Keratinocyte (primary cell): ENCODE measurements around the gene KRT14. TPM values are rescaled to one million over a fixed set of nuclear protein-coding genes. Genes with fewer than 3 reads are reported as not detected.
A peak's percentile ranks its signal among the peaks of the same experiment; 100 is the strongest.

ENCODE experiments used
- DNase-seq: peaks from one replicate; pipeline ENCODE4 v3.0.0-alpha.2; 2011; ENCODE audit warnings: low read depth, missing footprints, low spot score
- FAIRE-seq: peaks from 2 replicates; lab custom pipeline; 2011; peaks lifted over from hg19 to GRCh38; lab: Jason Lieb, UNC
- H2AFZ ChIP-seq: 2 replicates; pipeline ENCODE4 v1.6.0; 2012; ENCODE audit warnings: low read length, control low read depth, inconsistent platforms; ENCODE audit not compliant: control insufficient read depth
- H3K27ac ChIP-seq: 2 replicates; pipeline ENCODE4 v1.5.1; 2011; ENCODE audit warnings: low read length; ENCODE audit not compliant: control insufficient read depth, insufficient read depth
- H3K27me3 ChIP-seq: 3 replicates; pipeline ENCODE4 v1.6.0; 2011; ENCODE audit warnings: low read length; ENCODE audit not compliant: control insufficient read depth, insufficient read depth; ENCODE audit errors: extremely low read depth
- H3K36me3 ChIP-seq, 2 experiments: 2 replicates in 1 of 2; 3 replicates in 1 of 2; pipeline ENCODE4 v1.5.1; 2011; ENCODE audit warnings: low read length in 2 of 2, mild to moderate bottlenecking in 1 of 2; ENCODE audit not compliant: control insufficient read depth in 2 of 2, insufficient read depth in 2 of 2; ENCODE audit errors: extremely low read depth in 1 of 2
- H3K4me1 ChIP-seq: 3 replicates; pipeline ENCODE4 v1.5.1; 2011; ENCODE audit warnings: low read length; ENCODE audit not compliant: control insufficient read depth, insufficient read depth; ENCODE audit errors: extremely low read depth
- H3K4me2 ChIP-seq: 3 replicates; pipeline ENCODE4 v1.6.0; 2011; ENCODE audit warnings: low read depth, low read length; ENCODE audit not compliant: control insufficient read depth, insufficient read depth; ENCODE audit errors: extremely low read depth
- H3K4me3 ChIP-seq, 3 experiments: fragments of 200-600 bp in 1 of 3; sonication (generic) in 1 of 3; 2 replicates in 2 of 3; 3 replicates in 1 of 3; pipeline ENCODE4 v1.5.1; 2011 to 2016; ENCODE audit warnings: low read length in 3 of 3, mild to moderate bottlenecking in 3 of 3, control low read depth in 2 of 3, inconsistent platforms in 1 of 3, low read depth in 1 of 3, mixed read lengths in 1 of 3, mixed run types in 1 of 3, moderate library complexity in 1 of 3; ENCODE audit not compliant: control insufficient read depth in 2 of 3, insufficient read depth in 2 of 3; ENCODE audit errors: extremely low read depth in 1 of 3
- H3K79me2 ChIP-seq: 2 replicates; pipeline ENCODE4 v1.6.0; 2012; ENCODE audit warnings: low read length; ENCODE audit not compliant: control insufficient read depth, insufficient read depth
- H3K9ac ChIP-seq: 3 replicates; pipeline ENCODE4 v1.6.0; 2011; ENCODE audit warnings: low read length; ENCODE audit not compliant: control insufficient read depth, insufficient read depth; ENCODE audit errors: extremely low read depth
- H3K9me1 ChIP-seq: 3 replicates; pipeline ENCODE4 v1.6.0; 2011; ENCODE audit warnings: low read length; ENCODE audit not compliant: control insufficient read depth, insufficient read depth; ENCODE audit errors: extremely low read depth
- H3K9me3 ChIP-seq: 2 replicates; pipeline ENCODE4 v1.5.1; 2012; ENCODE audit warnings: low read depth, low read length; ENCODE audit not compliant: control insufficient read depth
- H4K20me1 ChIP-seq: 3 replicates; pipeline ENCODE4 v1.6.0; 2011; ENCODE audit warnings: low read length; ENCODE audit not compliant: control insufficient read depth, insufficient read depth; ENCODE audit errors: extremely low read depth
- CTCF ChIP-seq, 3 experiments: IDR thresholded peaks in 1 of 3; conservative IDR thresholded peaks in 1 of 3; optimal IDR thresholded peaks in 1 of 3; 2 replicates in 2 of 3; 3 replicates in 1 of 3; pipeline versions ENCODE3 to v1.5.1; 2011; ENCODE audit warnings: low read length in 3 of 3, mild to moderate bottlenecking in 3 of 3, moderate library complexity in 2 of 3, control low read depth in 1 of 3, inconsistent platforms in 1 of 3; ENCODE audit not compliant: insufficient read depth in 2 of 3; ENCODE audit errors: extremely low read depth in 1 of 3
- EZH2 ChIP-seq: IDR thresholded peaks from one replicate; pipeline ENCODE4 v1.6.1; 2012; ENCODE audit warnings: inconsistent platforms, mild to moderate bottlenecking, low read length, moderate library complexity
- dilution Hi-C: fragments of 300-500 bp; cut with MboI; formaldehyde crosslinking; loops from one replicate; pipeline ENCODE4 v1.7.0; 2020; ENCODE audit warnings: low sequenced_read_pairs; ENCODE audit not compliant: extremely low pct_ligation_motif_present
- polyA plus RNA-seq, 5 experiments: library from polyadenylated mRNA; depleted of rRNA in 3 of 5; stranded (reverse) in 3 of 5; stranded (forward) in 1 of 5; unstranded in 1 of 5; fragments of >200 nt; gene quantifications; 1 replicate in 1 of 5; 2 replicates in 3 of 5; 3 replicates in 1 of 5; pipeline versions ENCODE4 v1.2.1 to v1.2.3, GENCODE V29; 2011 to 2012; ENCODE audit warnings: missing spikeins in 2 of 5, low read depth in 1 of 5, low replicate concordance in 1 of 5

Gene KRT14
- polyA plus RNA-seq, 1 donor (not counting 4 experiments of a cell fraction or from before 2014, with no cell fraction given) = 26,041 TPM

DNA sequence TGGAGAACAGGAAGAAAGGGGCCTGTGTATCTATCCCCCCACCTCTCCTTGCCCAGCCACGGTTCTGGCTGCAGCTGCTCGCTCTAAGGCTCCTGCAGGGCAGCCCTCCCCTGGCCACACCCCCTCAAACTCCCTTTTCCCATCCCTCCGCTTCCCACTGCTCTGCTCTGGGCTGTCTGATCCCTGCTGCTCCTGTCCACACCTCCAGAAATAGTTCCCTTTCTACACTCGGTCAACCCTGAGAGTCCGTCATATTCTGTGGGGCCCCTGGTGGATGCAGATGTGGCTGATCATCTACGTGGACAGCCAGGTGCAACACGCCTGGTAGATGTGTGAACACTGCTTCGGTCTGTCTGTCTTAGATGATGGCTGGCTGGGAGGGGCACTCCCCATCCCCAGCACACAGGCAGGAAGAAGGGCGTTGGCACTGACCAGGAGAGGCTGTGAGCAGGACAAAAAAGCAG is 39.3 kb downstream of the KRT14 start:
- H3K9me3 ChIP-seq = no peaks in the 10 kb centered on the region
- no peaks in the 10 kb centered on the region for H3K27me3 ChIP-seq
- H2AFZ ChIP-seq = no peak overlapping the region
- no peaks in the 10 kb centered on the region for H3K9me1 ChIP-seq
- H3K4me3 ChIP-seq = no peak overlapping the region
- FAIRE-seq = no peak
- no peaks in the 10 kb centered on the region for H3K36me3 ChIP-seq
- no peaks in the 10 kb centered on the region for H4K20me1 ChIP-seq
- peaks cover 28% of the 10 kb centered on the region for H3K4me1 ChIP-seq
- no peak overlapping the region for H3K27ac ChIP-seq
- dilution Hi-C loops = no loop called here
- peak overlapping the region; percentile 4 for H3K4me2 ChIP-seq
- TF ChIP-seq CTCF (optimal IDR thresholded peaks at IDR 0.05 in 1 of 3, IDR thresholded peaks at IDR 0.05 in 1 of 3, conservative IDR thresholded peaks at IDR 0.05 in 1 of 3; ENCODE audit: extremely low read depth in 1 of 3, insufficient read depth in 2 of 3, low read length in 3 of 3) = no peak
- TF ChIP-seq EZH2 = no peak
- no peak overlapping the region for H3K9ac ChIP-seq
- no peaks in the 10 kb centered on the region for H3K79me2 ChIP-seq
- DNase-seq = no peak

DNA sequence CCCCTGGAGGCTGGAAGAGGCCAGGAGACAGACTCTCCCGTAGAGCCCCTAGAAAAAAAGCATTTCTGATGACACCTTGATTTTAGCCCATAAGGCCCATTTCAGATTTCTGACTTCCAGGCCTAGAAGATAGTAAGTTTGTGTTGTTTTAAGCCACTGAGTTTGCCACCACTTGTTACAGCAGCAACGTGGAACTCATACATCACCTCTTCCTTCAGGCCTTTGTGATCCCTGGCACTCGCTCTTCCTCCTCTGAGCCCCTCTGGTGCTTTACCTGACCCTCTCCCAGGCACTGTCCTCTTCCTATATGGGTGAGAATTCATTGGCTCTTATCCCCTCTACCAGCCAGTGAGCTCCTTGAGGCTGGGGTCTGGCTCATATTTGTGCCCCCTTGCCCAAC is 39.9 kb downstream of the KRT14 start:
- no peaks in the 10 kb centered on the region for H3K9me1 ChIP-seq
- peaks cover 28% of the 10 kb centered on the region for H3K4me1 ChIP-seq
- no peaks in the 10 kb centered on the region for H3K36me3 ChIP-seq
- no peak for TF ChIP-seq EZH2
- no peak for TF ChIP-seq CTCF (optimal IDR thresholded peaks at IDR 0.05 in 1 of 3, IDR thresholded peaks at IDR 0.05 in 1 of 3, conservative IDR thresholded peaks at IDR 0.05 in 1 of 3; ENCODE audit: extremely low read depth in 1 of 3, insufficient read depth in 2 of 3, low read length in 3 of 3)
- no peak overlapping the region for H3K27ac ChIP-seq
- H3K4me2 ChIP-seq = no peak overlapping the region
- no peak overlapping the region for H3K9ac ChIP-seq
- H3K79me2 ChIP-seq = no peaks in the 10 kb centered on the region
- no peak overlapping the region for H3K4me3 ChIP-seq
- dilution Hi-C loops = no loop called here
- FAIRE-seq (no peak), DNase-seq (no peak)
- no peaks in the 10 kb centered on the region for H3K9me3 ChIP-seq
- H2AFZ ChIP-seq = no peak overlapping the region
- no peaks in the 10 kb centered on the region for H3K27me3 ChIP-seq
- H4K20me1 ChIP-seq = no peaks in the 10 kb centered on the region
